Thoracic aorta (tissue), 2 donors: Measurements from ENCODE around the gene GNA12. TPM values are rescaled to one million over a fixed set of nuclear protein-coding genes. Genes with fewer than 3 reads are reported as not detected.

ENCODE experiments used
- ATAC-seq: fragments of 150-250 bp; one replicate; pipeline ENCODE4 v1.8.0; 2017; ENCODE audit warnings: low read depth; ENCODE audit not compliant: insufficient number of reproducible peaks, low FRiP score
- DNase-seq: peaks from one replicate; pipeline ENCODE4 v3.0.0-alpha.2; 2020; ENCODE audit warnings: low spot score
- H3K27ac ChIP-seq, 2 donors: fragments of 200-600 bp; sonication (generic); 1 replicate in 1 of 2; 2 replicates in 1 of 2; pipeline ENCODE4 v1.5.1; 2016; ENCODE audit warnings: mild to moderate bottlenecking in 2 of 2, moderate library complexity in 2 of 2
- H3K27me3 ChIP-seq: fragments of 200-600 bp; sonication (generic); replicated peaks from 2 replicates; pipeline ENCODE4 v1.6.0; 2016; ENCODE audit warnings: mild to moderate bottlenecking; ENCODE audit not compliant: insufficient read depth
- H3K36me3 ChIP-seq: fragments of 200-600 bp; sonication (generic); one replicate; pipeline ENCODE4 v1.5.1; 2016
- H3K4me1 ChIP-seq, 2 donors: fragments of 200-600 bp; sonication (generic); 1 replicate in 1 of 2; 2 replicates in 1 of 2; pipeline versions ENCODE4 v1.5.1 to v1.6.0; 2016; ENCODE audit warnings: low read depth in 2 of 2, mild to moderate bottlenecking in 1 of 2; ENCODE audit not compliant: control insufficient read depth in 1 of 2
- H3K4me3 ChIP-seq: fragments of 200-600 bp; sonication (generic); 2 replicates; pipeline ENCODE4 v1.5.1; 2016; ENCODE audit warnings: mild to moderate bottlenecking
- H3K9me3 ChIP-seq: fragments of 200-600 bp; sonication (generic); 2 replicates; pipeline ENCODE4 v1.5.1; 2016
- CTCF ChIP-seq: fragments of 200-600 bp; sonication (generic); IDR thresholded peaks from one replicate; pipeline ENCODE4 v1.5.1; 2019; ENCODE audit warnings: antibody characterized with exemption
- total RNA-seq, 2 donors: library from RNA; depleted of rRNA; stranded (reverse); fragments of >200 nt; gene quantifications; one replicate each; pipeline versions ENCODE4 v1.1.0 to v1.2.3, GENCODE V29; 2016

Gene GNA12
- total RNA-seq, 2 donors from 2014 or later, result 27.6 to 48.8 TPM

DNA sequence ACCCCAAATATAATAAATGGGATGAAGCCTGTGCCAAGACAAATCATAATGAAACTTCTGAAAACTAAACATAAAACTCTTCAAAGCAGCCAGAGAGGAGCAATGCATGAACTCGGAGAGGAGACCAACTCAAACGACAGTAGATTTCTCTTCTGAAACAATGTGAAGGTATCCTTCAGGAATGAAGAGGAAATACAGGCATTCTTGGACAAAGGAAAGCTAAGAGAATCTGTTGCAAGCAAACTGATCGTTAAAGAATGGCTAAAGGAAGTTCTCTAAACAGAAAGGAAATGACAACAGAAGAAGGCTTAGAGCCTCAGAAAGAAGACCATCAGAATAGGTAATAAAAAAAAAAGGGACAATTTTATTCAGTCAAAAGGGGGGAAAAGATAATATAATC is 6.6 kb downstream of the GNA12 start:
- H3K4me1 ChIP-seq, result peaks cover 12% of the 10 kb centered on the region in 2 donors
- TF ChIP-seq CTCF, result no peak
- no peak for DNase-seq
- H3K36me3 ChIP-seq, result no peaks in the 10 kb centered on the region
- no peak overlapping the region for H3K27ac ChIP-seq
- no peak overlapping the region for H3K4me3 ChIP-seq
- no peaks in the 10 kb centered on the region for H3K27me3 ChIP-seq
- H3K9me3 ChIP-seq, result no peaks in the 10 kb centered on the region
- no peak for ATAC-seq

- ATAC-seq, result no peak
These were observed 9.2 kb downstream of the GNA12 start for GRCh38 chr7:2834748-2835441.

GRCh38 chr7:2833083-2833910 is 10.8 kb downstream of the GNA12 start:
- no peak overlapping the region for H3K27ac ChIP-seq
- peaks cover 0 to 3% of the 10 kb centered on the region in 2 donors for H3K4me1 ChIP-seq
- H3K36me3 ChIP-seq, result no peaks in the 10 kb centered on the region
- TF ChIP-seq CTCF, result no peak
- no peaks in the 10 kb centered on the region for H3K27me3 ChIP-seq
- no peak for ATAC-seq
- no peak for DNase-seq
- no peaks in the 10 kb centered on the region for H3K9me3 ChIP-seq
- no peak overlapping the region for H3K4me3 ChIP-seq

More at GRCh38 chr7:2834748-2835441, 9.2 kb downstream of the GNA12 start:
- Histone ChIP-seq H3K4me3 (no peak overlapping the region), H3K4me1 (peaks cover 0 to 3% of the 10 kb centered on the region in 2 donors), H3K9me3 (no peaks in the 10 kb centered on the region), H3K36me3 (no peaks in the 10 kb centered on the region), H3K27me3 (no peaks in the 10 kb centered on the region), H3K27ac (no peak overlapping the region)
- no peak for TF ChIP-seq CTCF
- no peak for DNase-seq

DNA sequence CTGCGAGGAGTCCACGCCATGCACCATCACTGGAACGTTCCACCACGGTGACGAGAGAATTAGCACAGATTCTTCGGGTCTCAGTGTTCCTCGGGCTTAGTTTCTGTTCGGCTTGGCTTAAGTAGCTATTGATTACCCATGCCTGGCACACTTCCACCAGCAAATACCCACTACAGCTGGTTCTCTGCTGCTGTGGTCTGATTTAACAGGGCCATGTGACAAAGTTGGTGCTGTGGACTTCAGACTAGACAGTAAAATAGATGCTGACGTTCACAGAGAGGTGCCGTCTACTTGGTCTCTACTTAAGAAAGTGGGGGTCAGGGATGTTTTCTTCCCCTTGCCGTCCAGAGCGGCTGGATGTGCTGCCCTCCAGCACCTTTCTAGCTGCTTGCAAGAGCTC is 11.6 kb downstream of the GNA12 start:
- no peak for TF ChIP-seq CTCF
- no peaks in the 10 kb centered on the region for H3K9me3 ChIP-seq
- peaks cover 0 to 2% of the 10 kb centered on the region in 2 donors for H3K4me1 ChIP-seq
- DNase-seq (no peak), ATAC-seq (no peak)
- no peaks in the 10 kb centered on the region for H3K36me3 ChIP-seq
- no peak overlapping the region for H3K27ac ChIP-seq
- H3K27me3 ChIP-seq, result no peaks in the 10 kb centered on the region
- no peak overlapping the region for H3K4me3 ChIP-seq

- TF ChIP-seq CTCF, result no peak
- Histone ChIP-seq H3K36me3 (no peaks in the 10 kb centered on the region), H3K4me1 (no peaks in the 10 kb centered on the region), H3K27me3 (no peaks in the 10 kb centered on the region), H3K4me3 (no peak overlapping the region), H3K9me3 (no peaks in the 10 kb centered on the region), H3K27ac (no peak overlapping the region)
- DNase-seq, result no peak
- no peak for ATAC-seq
These were observed 13.3 kb downstream of the GNA12 start for GRCh38 chr7:2830609-2831376.
